ENCODE data around the gene CPE. TPM values are rescaled to one million over a fixed set of nuclear protein-coding genes. Genes with fewer than 3 reads are reported as not detected.

The CPE gene
- not detected in 2 replicates for total RNA-seq

DNA sequence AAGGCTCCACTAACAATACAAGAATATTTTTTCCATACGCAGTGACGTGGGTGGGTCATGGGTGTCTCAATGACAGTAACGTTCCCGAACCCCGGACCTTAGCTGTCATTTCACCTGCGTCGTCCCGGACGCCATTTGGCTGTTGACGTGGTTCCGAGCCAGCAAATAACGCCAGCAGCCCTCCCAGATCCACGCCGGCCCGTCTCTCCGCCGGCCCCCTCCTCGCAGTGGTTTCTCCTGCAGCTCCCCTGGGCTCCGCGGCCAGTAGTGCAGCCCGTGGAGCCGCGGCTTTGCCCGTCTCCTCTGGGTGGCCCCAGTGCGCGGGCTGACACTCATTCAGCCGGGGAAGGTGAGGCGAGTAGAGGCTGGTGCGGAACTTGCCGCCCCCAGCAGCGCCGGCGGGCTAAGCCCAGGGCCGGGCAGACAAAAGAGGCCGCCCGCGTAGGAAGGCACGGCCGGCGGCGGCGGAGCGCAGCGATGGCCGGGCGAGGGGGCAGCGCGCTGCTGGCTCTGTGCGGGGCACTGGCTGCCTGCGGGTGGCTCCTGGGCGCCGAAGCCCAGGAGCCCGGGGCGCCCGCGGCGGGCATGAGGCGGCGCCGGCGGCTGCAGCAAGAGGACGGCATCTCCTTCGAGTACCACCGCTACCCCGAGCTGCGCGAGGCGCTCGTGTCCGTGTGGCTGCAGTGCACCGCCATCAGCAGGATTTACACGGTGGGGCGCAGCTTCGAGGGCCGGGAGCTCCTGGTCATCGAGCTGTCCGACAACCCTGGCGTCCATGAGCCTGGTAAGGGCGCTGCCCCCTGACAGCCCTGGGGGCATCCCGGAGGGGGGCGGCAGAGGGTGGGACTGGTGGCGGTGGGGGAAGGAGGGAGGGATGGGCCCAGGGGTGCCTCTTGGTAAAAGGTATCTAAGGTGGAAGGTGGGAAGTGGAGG, at the start of gene CPE:
TSS of gene CPE (plus strand) at position 264 of the 933 bp plus-strand sequence. CDS start at position 478, 214 bp downstream.
- peak; percentile 96 for ATAC-seq (ENCODE audit: low read depth)
- H3K27me3 Mint-ChIP-seq = peaks cover 43% of the 10 kb centered on the region
- no peak within 1 kb of the TSS for H3K27ac Mint-ChIP-seq
- H3K4me1 Mint-ChIP-seq = peaks cover 10% of the 10 kb centered on the region
- ChIA-PET POLR2A (no interaction called here), CTCF (no interaction called here)
- DNase-seq = peak; percentile 40
- H3K4me3 Mint-ChIP-seq = peak within 1 kb of the TSS; percentile 65
- no peaks in the 10 kb centered on the region for H3K36me3 Mint-ChIP-seq (ENCODE audit: low read depth)
- H3K9me3 Mint-ChIP-seq = no peaks in the 10 kb centered on the region
- intact Hi-C loops (cut with micrococcal nuclease) = no loop called here
- TF ChIP-seq, protein P1, sequence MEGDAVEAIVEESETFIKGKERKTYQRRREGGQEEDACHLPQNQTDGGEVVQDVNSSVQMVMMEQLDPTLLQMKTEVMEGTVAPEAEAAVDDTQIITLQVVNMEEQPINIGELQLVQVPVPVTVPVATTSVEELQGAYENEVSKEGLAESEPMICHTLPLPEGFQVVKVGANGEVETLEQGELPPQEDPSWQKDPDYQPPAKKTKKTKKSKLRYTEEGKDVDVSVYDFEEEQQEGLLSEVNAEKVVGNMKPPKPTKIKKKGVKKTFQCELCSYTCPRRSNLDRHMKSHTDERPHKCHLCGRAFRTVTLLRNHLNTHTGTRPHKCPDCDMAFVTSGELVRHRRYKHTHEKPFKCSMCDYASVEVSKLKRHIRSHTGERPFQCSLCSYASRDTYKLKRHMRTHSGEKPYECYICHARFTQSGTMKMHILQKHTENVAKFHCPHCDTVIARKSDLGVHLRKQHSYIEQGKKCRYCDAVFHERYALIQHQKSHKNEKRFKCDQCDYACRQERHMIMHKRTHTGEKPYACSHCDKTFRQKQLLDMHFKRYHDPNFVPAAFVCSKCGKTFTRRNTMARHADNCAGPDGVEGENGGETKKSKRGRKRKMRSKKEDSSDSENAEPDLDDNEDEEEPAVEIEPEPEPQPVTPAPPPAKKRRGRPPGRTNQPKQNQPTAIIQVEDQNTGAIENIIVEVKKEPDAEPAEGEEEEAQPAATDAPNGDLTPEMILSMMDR (IDR thresholded peaks at IDR 0.05) = no peak

DNA sequence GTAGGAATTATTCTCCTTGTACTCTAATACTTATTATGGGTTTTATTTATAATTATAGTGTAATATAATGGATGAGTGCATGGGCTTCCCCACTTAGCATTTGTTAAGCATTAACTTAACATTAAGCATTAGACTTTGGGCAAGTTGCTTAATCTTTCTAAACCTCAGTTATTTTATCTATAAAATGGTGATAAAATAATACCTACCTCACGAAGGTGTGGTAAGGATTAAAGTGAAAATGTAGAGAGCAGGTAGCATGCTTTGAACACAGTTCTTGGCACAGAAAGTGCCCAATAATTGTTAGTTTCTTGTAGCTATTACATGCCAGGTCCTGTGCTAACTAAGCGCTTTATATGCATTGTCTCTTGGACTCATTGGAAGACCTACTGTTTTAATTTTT, 48.7 kb upstream of the CPE start:
- no peak for ATAC-seq (ENCODE audit: low read depth)
- TF ChIP-seq, protein P1 (IDR thresholded peaks at IDR 0.05) = no peak
- no peaks in the 10 kb centered on the region for H3K27me3 Mint-ChIP-seq
- H3K4me1 Mint-ChIP-seq = peaks cover 44% of the 10 kb centered on the region
- DNase-seq = no peak
- intact Hi-C loops (cut with micrococcal nuclease) = no loop called here
- POLR2A ChIA-PET = no interaction called here
- H3K4me3 Mint-ChIP-seq = no peak overlapping the region
- no peak overlapping the region for H3K27ac Mint-ChIP-seq
- CTCF ChIA-PET = interaction anchor here (1.0 to 1.1 kb wide), 2 partner anchors 13 to 199 kb away, joined by 3 read pairs; no protein-coding TSS in a partner anchor
- H3K9me3 Mint-ChIP-seq = no peaks in the 10 kb centered on the region
- H3K36me3 Mint-ChIP-seq (ENCODE audit: low read depth) = peaks cover 41% of the 10 kb centered on the region

DNA sequence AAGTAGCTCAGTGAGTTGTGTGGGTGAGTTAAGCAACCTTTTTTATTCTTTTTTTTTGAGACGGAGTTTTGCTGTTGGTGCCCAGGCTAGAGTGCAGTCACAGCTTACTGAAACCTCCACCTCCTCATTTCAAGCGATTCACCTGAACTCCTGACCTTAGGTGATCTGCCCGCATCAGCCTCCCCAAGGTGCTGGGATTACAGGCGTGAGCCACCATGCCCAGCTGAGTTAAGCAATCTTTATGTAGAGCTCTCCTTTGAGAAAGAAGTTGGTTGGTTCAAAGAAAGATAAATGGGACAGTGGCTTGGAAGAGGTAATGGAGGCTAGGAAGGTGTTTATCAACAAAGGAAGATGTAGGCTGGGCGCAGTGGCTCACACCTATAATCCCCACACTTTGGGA, 48.1 kb upstream of the CPE start:
- intact Hi-C loops (cut with micrococcal nuclease) = no loop called here
- no peaks in the 10 kb centered on the region for H3K9me3 Mint-ChIP-seq
- ATAC-seq (ENCODE audit: low read depth) (no peak), DNase-seq (no peak)
- H3K27me3 Mint-ChIP-seq = no peaks in the 10 kb centered on the region
- peak overlapping the region; percentile 41 for H3K27ac Mint-ChIP-seq
- TF ChIP-seq, protein P1 (IDR thresholded peaks at IDR 0.05) = no peak
- peaks cover 40% of the 10 kb centered on the region for H3K4me1 Mint-ChIP-seq
- ChIA-PET CTCF (interaction anchor here (1.0 to 1.1 kb wide), 2 partner anchors 12 to 199 kb away, joined by 3 read pairs; no protein-coding TSS in a partner anchor), POLR2A (no interaction called here)
- peaks cover 47% of the 10 kb centered on the region for H3K36me3 Mint-ChIP-seq (ENCODE audit: low read depth)
- H3K4me3 Mint-ChIP-seq = peak overlapping the region; percentile 45

DNA sequence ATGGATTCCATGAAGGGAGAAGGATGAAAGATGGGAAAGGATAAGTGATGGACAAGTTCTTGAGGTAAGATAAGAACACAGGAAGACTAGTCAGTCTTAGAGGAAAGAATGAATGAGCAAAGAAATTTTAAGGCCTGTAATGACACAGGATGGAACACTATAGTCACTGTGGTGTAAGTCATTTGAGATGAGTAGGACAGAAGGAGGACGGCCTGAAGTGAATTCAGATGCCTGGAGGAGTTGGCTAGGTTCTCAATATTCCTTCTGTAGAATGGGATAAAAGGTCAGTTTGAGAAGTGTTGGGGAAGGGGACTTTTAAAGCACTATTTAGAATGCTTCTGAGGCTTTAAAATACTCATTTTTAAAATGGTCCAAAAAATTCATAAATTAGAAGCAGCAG, 47.4 kb upstream of the CPE start:
- Mint-ChIP-seq H3K4me3 (peak overlapping the region; percentile 37), H3K36me3 (ENCODE audit: low read depth) (peaks cover 49% of the 10 kb centered on the region), H3K27ac (no peak overlapping the region), H3K4me1 (peaks cover 34% of the 10 kb centered on the region), H3K9me3 (no peaks in the 10 kb centered on the region), H3K27me3 (no peaks in the 10 kb centered on the region)
- intact Hi-C loops (cut with micrococcal nuclease) = no loop called here
- POLR2A ChIA-PET = no interaction called here
- CTCF ChIA-PET = no interaction called here
- TF ChIP-seq, protein P1 (IDR thresholded peaks at IDR 0.05) = no peak
- ATAC-seq (ENCODE audit: low read depth) (no peak), DNase-seq (no peak)

DNA sequence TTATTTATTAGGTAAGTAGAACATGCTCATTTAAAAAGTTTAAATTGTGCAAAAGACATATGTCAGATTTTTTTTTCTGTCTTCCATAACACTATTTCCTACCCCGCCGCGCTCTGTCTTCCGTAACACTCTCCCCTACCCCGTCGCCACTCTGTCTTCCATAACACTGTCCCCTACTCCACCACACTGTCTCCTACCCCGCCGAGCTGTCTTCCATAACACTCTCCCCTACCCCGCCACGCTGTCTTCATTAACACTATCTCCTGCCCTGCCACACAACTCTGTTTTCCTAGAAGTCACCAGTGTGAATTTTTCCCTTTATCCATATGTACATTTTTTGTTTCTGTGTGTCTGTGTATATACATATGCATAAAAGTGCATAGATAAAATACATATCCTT, 47.0 kb upstream of the CPE start:
- no peaks in the 10 kb centered on the region for H3K9me3 Mint-ChIP-seq
- peaks cover 54% of the 10 kb centered on the region for H3K36me3 Mint-ChIP-seq (ENCODE audit: low read depth)
- TF ChIP-seq, protein P1 (IDR thresholded peaks at IDR 0.05) = no peak
- H3K4me1 Mint-ChIP-seq = peaks cover 32% of the 10 kb centered on the region
- CTCF ChIA-PET = no interaction called here
- intact Hi-C loops (cut with micrococcal nuclease) = no loop called here
- H3K27me3 Mint-ChIP-seq = no peaks in the 10 kb centered on the region
- POLR2A ChIA-PET = no interaction called here
- no peak for DNase-seq
- H3K27ac Mint-ChIP-seq = no peak overlapping the region
- no peak overlapping the region for H3K4me3 Mint-ChIP-seq
- ATAC-seq (ENCODE audit: low read depth) = no peak
